KBM-7 (cell line): ENCODE results near the gene FAM81A.
"Not testable (repeated sequence)": the region's sequence is repeated elsewhere in the genome, so short reads cannot be mapped to it uniquely, and the experiment has no call there.

Experiments used
- DNase-seq: peaks from one replicate; pipeline ENCODE4 v3.0.0-alpha.2; 2015
- in situ Hi-C: fragments of 300-500 bp; cut with MboI; formaldehyde crosslinking; loops from 2 replicates; pipeline ENCODE4 v1.14.3; 2020; ENCODE audit warnings: low sequenced_read_pairs, low pct_unique_long_range_greater_than_20kb, mixed read lengths

The FAM81A gene

DNA sequence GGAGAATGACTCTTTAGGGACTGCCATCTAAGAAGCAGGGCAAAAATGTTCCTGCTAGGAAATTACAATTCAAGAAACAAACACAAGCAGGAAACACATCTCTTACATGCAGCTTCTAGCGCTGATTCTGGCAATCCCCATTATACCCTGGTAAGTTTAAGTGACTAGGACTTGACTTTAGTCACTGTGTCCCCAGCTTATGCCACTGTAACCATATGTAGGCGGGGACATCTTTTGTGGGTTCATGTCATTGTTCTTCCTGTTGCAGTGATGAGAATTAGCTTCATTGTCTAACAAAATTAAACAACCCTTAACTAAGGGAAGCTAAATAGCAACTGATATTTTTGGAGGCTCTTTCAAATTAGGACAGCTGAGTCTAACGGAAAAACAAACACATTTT, 17.9 kb upstream of the FAM81A start:
- in situ Hi-C loops = no loop called here
- no peak for DNase-seq

DNA sequence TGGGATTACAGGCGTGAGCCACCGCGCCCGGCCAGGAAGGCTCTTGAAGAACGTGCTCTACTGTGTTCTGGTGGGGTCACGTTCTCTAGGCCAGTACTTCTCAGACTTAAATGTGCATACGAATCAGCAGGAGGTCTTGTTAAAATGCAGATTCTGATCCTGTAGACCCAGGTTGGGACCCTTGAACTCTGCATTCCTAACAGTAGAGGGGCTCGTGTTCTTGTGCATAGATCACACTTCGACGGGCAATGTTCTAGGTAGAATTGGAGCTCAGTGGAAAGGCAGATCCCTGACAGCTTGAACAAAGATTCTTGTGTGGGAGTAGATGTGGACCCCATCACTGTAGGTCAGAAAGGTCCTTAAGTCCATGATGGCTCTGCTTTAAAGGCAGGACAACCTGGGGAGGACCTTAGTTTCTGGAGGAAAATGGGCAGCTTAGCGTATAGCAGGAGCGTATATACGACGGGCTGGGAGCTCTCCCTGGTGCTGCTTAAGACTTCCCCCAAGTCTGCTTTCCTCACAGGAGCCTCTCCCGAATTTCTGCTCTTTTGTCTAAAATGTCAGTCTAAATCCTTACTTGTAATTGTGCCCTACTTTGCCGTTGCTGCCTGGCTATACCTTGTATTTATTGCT, 16.9 kb upstream of the FAM81A start:
- in situ Hi-C loops = no loop called here
- no peak for DNase-seq

DNA sequence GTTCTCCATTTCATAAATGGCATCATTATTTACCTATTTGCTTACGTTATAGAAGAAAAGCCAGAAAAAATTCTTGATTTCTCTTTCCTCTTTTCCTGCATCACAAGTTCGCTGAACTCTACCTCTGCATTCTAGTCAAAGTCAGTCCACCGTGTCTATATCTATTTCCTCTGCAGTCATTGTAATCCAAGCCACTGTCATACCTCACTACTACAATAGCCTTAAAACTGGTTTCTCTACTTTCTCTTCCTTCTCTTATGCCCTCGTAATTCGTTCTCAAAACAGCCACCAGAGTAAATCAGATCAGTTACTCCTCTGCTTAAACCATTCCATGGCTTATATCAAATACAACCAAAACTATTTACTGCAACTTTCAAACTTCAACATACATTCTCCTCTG, 13.4 kb upstream of the FAM81A start:
- in situ Hi-C loops = no loop called here
- no peak for DNase-seq

DNA sequence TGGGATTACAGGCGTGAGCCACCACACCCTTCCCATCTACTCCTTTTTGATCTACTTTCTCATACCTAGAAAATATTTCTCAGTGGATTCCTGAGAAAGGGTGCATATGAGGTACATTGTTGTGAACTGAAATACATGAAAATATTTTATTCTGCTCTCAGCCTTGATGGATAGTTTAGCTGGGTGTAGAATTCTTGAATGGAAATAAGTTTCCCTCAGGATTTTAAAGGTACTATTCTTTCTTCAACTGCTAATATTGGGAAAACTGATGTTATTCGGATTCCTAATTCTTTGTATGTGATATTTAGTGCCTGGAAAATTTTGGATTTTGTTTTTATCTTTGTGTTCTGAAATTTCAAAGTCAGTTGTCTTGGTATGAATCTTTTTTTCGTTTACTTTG, 9.1 kb upstream of the FAM81A start:
- DNase-seq, in situ Hi-C loops: not testable (repeated sequence)

DNA sequence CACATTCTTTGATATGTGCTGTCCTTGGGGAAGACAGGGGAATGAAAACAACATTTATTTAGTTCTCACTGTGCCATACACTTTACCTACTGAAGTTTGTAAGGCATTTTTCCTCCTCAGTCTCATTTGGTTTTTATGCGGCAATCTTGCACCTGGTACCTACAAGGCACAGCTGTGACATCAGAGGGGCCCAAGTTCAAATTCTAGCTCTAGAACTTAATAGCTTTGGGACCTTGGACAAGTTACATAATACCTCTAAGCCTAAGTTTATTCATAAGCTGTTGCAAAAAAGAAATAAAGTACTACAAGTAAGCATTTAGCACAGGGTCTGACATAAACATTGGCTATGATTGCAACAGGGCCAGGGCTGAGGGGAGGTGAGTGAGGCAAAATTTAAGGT, 5.6 kb upstream of the FAM81A start:
- DNase-seq = no peak
- in situ Hi-C loops = no loop called here

DNA sequence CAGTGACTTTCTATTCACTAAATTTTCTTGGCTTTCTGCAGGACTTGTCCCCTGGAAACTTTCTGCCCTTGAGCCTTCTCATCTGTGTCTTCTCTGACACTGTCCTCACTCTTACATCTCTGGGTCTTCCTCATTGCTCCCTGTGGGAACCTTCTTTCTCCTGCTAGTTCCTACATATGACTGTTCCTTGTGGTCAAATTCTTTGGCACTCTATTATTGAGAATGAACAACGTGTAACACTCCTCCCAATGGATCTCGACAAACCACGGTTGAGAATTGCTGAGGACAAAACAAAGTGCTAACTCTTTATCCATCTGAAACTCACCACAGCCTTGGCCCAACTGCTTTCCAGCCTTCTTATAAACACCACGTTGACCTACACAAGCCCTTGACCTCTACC, 3.5 kb upstream of the FAM81A start:
- in situ Hi-C loops = no loop called here
- DNase-seq = no peak

DNA sequence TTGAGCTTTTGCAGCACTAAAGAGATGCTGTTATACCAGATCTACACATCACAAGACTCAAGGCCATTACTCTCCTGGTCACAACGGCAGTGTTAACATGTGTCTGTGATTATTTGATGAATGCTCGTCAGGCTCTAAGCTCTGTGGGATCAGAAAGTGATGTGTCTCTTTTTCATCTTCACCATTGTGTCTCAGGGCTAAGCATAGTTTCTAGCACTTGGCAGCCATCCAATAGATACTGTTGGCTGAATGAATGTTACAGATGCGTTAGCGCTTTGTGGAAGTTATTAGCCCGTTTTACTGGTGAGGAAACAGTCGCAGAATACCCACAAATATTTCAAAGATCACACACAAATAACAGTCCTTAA, 1.2 kb upstream of the FAM81A start:
- no peak for DNase-seq
- in situ Hi-C loops = no loop called here

DNA sequence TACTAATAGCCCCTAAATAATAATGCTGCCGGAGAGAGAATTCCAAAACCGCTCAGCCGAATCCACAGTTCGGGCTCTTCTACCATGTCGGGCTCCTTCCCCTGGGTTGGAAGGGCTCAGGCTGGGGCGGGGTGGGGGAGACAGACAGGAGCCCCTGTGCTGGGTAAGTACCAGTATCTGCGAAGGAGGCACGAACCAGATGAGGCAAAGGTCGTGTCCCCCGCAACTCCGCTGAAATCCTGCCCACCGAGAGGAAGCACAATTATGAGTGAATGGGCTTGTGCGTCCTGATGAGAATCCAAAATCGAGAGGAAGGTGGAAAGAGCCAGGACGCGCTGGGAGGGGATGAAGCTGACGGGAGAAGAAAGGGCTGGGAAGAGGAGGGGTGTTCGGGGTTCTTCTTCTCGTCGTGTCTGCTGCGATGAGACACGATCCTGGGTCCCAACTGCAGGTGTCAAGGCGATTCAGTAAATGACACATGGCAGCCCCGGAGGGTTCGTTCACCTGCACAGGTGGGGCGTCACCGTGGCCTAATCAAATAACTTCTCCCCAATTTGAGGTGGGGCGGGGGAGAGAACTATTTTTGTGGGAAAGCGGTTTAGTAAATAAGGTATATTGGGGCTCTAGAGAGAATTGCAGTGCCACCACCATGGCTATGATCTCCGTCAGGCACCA, 707 bp upstream of the FAM81A start:
- DNase-seq = no peak
- in situ Hi-C loops = no loop called here

DNA sequence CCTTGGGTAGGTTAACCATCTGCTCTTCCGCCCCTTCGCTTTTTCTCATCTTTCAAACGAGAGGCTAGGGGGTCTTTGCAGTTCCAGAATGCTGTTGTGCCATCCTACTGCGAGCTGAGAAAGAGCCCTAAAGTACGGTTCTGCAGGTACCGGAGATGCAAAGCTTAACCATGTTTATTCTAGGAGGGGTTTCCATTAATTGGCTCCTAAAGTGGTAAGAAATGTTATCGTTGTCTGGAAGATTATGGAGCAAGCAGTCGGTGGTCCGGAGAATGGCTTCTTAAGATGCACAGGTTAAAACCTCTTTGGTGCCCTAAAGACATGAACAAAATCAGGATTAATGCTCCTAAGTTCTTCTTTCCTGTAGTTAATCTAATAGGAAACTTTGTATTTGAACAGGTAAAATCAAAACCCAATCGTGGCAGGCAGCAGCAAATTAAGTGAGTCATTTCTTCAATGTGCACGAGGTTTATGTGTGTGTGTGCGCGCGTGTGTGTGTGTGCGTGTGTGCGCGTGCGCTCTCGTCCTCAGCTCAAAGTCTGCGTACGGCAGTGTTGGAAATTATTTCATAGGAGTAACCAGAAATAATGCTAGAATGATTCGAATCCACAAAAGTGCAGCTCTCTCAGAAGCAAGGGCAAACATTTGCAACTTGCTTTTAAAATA, 772 bp downstream of the FAM81A start:
- DNase-seq = no peak
- in situ Hi-C loops = no loop called here

DNA sequence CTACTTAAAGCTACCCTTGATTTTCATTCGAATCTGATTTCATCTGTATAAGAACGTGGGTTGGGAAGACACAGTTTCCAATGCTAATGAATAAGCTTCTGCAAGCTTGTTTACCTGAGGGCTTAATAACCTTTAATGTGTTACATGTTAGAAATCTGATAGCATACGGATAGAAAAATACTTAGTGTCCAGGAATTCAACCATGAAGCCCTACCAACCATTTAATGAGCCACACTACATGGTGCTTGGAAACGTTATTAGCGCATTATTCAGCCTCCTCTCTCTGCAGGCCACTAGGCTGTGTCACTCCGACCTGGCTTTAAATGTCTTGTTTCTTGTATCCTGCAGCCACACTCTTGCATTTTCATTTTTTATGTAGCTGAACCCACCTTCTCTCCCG, 1.6 kb downstream of the FAM81A start:
- in situ Hi-C loops = no loop called here
- no peak for DNase-seq

DNA sequence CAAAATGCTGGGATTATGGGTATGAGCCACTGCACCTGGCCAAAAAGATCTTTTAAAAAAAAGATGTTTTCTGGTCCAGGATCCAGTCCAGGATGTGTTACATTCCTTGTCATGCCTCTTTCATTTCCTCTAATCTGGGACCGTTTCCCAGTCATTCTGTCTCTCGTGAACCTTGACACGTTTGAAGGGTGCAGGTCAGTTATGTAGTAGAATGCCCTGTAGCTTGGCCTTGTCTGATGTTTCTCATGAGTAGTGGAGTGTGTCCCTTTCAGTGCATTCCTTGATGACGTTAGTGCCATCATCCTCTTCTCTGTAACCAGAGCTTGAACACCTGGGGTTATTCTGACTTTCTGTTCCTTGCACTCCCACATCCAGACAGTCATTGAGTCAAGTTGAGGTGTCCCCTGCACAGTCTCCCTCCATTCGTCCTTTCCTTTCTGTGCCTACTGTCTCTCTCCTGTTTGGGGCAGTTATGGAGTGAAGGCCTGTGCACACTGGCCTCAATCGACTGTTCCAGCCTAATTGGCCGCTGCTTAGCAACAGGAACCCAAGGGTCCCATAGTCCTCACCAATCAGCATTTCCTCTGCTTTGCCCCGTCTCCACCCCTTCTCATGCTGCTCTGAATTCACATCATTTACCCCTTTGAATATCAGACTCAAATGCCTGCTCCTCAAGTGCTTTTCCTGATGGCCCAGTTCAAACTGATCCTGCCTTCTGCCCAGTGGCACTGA, 5.5 kb downstream of the FAM81A start:
- no peak for DNase-seq
- in situ Hi-C loops = no loop called here

DNA sequence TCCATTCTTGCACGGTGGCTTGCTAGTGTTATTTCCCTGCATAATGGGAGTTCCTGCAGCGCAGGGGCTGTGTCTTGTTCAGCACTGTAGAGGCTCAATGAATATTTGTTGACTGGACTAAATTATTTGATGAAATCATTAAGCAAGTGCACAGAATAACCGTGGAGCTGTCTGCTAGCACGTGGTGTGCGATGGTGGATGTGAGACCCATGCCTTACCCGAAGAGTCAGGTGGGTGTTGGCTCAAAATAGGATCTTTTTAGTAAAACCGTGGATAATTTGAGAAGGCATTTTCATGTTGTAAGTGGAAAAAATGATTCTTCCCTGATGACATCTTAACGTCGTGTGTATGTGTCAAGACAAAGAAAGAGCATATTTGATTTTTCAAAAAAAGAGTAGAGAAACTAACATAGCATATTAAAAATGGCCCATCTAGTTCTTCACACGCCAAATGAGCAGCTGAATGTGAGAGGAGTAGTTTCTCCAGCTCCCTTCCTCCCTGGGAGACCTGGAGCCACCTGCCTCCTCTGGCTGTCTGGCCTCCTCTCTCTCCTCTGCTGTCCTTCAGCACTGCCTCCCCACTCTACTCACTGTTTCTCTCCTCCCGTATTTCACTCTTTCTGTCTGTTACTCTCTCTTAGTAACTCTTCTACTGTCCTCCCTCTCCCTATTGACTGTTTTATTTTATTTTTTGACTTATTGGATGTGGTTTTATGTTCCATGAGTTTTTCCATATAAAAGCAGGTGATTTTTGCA, 6.3 kb downstream of the FAM81A start:
- no peak for DNase-seq
- in situ Hi-C loops = no loop called here

DNA sequence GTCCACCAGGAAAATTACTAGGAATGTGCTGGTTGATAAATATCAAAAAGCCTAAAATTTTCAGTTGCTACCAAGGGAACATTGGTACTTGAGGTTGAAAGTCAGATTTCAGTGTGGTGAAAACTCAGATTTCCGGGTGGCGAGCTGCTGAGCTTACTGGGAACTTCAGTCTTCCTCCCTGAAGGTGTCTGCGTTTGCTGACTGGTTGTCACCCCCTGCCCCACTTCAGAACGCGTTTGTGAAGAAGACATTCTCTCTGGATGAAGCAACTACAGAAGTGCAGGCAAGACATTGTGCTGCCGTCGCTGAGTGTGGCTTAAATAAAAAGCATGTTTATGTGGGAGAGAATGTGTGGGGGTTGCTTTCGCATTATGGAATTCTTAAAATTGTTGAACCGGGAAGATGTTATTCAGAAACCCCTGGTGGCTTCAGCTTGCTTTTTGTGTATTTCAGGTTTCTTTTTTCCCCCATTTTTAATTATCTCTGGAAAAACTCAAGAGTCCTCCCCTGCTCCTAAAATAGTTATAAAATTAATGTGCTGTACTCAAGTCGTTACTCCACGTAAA, 7.1 kb downstream of the FAM81A start:
- in situ Hi-C loops = no loop called here
- DNase-seq = no peak

DNA sequence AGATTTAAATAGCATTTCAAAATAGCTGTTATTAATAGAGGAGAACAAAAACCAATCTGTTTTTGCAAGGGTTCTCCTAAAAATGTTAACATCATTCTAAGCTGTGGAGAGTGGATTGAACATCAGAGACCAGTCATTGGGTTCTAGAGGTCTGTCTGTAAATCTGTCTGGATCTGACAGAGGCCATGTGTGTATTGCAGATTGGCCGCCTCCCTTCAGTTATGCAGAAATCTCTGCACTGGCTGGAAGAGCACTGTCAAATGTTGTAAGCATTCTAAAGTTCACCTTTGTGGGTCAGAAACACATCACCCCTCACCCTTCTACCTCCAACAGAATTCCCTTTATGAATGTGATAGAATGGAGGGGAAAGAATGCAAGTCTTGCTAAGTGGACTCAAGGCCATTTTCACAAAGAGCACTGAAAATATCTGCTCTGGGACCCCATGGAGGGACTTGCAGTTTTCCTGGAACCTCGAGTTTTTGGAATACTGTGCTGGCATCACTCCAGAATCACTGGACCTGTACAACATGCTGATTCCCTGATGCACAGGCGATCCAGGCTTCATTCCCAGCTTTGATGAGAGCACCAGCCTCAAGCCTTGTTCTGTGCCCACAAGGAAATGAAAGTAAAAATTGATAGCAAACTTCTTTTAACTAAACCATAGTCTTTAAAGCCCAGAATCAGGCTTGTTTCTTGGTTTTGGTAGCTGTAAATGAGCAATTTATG, 8.4 kb downstream of the FAM81A start:
- DNase-seq = no peak
- in situ Hi-C loops = no loop called here

DNA sequence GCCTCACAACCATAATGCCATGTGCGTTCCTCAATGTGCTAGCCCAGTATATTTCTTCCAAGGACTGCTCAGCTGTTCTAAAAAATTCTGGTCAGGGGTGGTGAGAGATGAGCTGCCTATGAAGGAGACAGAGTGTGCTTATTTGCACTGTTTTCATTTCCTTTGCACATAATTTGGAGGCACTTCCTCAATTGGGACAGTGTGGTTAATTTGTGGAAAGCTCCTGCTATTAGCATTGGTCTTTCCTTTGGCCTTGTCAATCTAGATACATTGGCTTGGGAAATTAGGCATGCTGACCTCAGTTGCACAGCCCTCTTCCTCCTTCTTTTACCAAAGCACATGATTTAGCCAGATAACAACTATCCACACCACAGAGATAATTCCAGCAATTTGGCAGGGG, 9.4 kb downstream of the FAM81A start:
- DNase-seq = peak; percentile 16
- in situ Hi-C loops = no loop called here

DNA sequence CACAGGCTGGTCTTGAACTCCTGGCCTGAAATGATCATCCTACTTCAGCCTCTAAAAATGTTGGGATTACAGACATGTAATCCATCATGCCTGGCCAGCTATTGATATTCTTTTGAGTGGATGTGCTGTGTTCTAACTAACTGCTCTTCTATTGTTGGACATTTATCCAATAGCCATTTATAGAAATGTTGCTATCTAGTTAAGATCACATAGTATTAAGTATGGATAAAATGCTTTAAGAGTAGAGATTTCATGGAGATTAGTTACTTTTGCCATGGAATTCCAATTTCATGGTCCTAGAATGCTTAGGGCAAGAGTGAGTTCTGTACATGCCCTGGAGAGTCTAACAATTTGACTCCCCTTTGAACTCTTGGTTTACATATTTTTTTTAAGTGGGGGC, 10.9 kb downstream of the FAM81A start:
- in situ Hi-C loops = no loop called here

DNA sequence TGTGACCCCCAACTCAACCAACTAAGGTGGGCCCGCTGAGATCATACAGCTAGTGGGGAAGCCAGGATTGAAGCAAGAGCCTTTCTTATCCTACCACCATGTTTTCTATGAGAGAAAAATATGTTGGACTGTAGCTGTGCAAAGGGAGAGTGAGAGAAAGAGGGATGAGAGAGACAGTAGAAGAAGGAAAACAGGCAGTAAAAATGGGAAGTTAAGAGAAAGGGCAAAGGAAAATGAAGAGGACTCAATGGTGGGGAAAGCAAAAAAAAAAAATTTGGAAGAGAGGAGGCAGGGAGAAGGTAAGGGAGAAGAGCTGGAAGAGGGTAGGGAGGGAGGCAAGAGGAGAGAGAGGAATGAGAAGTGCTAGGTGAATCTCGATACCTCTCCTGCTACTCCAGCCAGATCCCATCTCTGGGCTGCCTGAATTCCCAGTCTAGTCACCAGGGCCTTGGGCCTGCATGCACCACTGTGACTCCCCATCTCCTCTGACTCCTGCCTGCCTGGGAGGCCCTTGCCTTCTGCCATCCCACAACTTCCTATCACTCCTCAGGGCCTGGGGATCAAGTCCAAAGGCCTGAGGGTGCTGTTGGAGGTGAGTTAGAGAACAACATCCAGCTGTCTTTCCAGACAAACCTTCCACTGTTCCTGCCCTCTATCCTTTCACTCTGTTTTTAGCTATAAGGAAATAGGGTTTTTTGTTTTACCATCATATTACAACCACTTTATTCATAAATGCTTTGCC, 15.7 kb downstream of the FAM81A start:
- no peak for DNase-seq
- in situ Hi-C loops = no loop called here

More for the DNA sequence above, 10.9 kb downstream of the FAM81A start:
- DNase-seq = no peak

DNA sequence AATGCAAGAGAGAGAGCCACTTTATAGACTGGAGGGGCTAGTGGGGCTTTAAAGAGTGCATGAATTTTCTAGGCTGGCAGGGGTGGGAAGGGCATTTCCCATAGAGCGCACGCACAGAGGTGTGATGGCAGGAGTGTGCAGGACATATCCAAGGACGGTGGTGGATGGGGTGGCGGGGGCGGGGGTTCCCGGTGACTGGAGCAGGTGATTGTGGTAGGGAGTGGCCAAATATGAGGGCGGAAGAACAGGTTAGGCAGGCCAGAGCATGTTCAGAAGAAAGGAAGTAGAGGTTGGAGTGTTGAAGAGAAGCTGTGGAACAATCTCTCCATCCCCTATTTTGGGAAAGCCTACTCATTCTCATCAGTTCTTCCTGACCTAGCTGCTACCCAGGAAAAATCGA, 18.1 kb downstream of the FAM81A start:
- in situ Hi-C loops = no loop called here
- no peak for DNase-seq
